ENCODE results near the gene SRXN1. TPM values are rescaled to one million over a fixed set of nuclear protein-coding genes. Genes with fewer than 3 reads are reported as not detected.

Gene SRXN1
- total RNA-seq, 2 donors from 2014 or later = 41.8 to 65.4 TPM

- H3K27me3 ChIP-seq = no peaks in the 10 kb centered on the region
- no peak overlapping the region for H3K27ac ChIP-seq
- peaks cover 0 to 12% of the 10 kb centered on the region in 2 donors for H3K4me1 ChIP-seq
- H3K9me3 ChIP-seq = no peaks in the 10 kb centered on the region
- TF ChIP-seq CTCF (IDR thresholded peaks at IDR 0.05) = no peak
- no peaks in the 10 kb centered on the region for H3K36me3 ChIP-seq
- no peak overlapping the region for H3K4me3 ChIP-seq
- no peak for DNase-seq (ENCODE audit: low spot score)
Observed at GRCh38 chr20:680638-681187, 27.7 kb upstream of the SRXN1 start.

GRCh38 chr20:677957-678356, 25.0 kb upstream of the SRXN1 start:
- no peak for DNase-seq (ENCODE audit: low spot score)
- H3K36me3 ChIP-seq = no peaks in the 10 kb centered on the region
- peaks cover 0 to 21% of the 10 kb centered on the region in 2 donors for H3K4me1 ChIP-seq
- H3K27me3 ChIP-seq = no peaks in the 10 kb centered on the region
- H3K27ac ChIP-seq = no peak overlapping the region
- no peak for TF ChIP-seq CTCF (IDR thresholded peaks at IDR 0.05)
- no peaks in the 10 kb centered on the region for H3K9me3 ChIP-seq
- no peak overlapping the region for H3K4me3 ChIP-seq

- Histone ChIP-seq H3K4me1 (peaks cover 0 to 21% of the 10 kb centered on the region in 2 donors), H3K9me3 (no peaks in the 10 kb centered on the region), H3K36me3 (no peaks in the 10 kb centered on the region), H3K4me3 (no peak overlapping the region), H3K27ac (no peak overlapping the region), H3K27me3 (no peaks in the 10 kb centered on the region)
- no peak for TF ChIP-seq CTCF (IDR thresholded peaks at IDR 0.05)
- DNase-seq (ENCODE audit: low spot score) = no peak
Observed at GRCh38 chr20:676967-677366, 24.0 kb upstream of the SRXN1 start.

GRCh38 chr20:676315-676937, 23.4 kb upstream of the SRXN1 start:
- H3K4me1 ChIP-seq = peaks cover 0 to 21% of the 10 kb centered on the region in 2 donors
- H3K27ac ChIP-seq = no peak overlapping the region
- DNase-seq (ENCODE audit: low spot score) = no peak
- H3K27me3 ChIP-seq = no peaks in the 10 kb centered on the region
- TF ChIP-seq CTCF (IDR thresholded peaks at IDR 0.05) = no peak
- H3K9me3 ChIP-seq = no peaks in the 10 kb centered on the region
- H3K36me3 ChIP-seq = no peaks in the 10 kb centered on the region
- H3K4me3 ChIP-seq = peak overlapping the region in 1 of 2 donors; percentile 31

GRCh38 chr20:675453-676314, 22.7 kb upstream of the SRXN1 start, which contains the start of gene SCRT2:
Gene SCRT2, minus strand, starts transcription at chr20:675802. Its CDS starts 201 bp downstream, at chr20:675601.
- H3K4me3 ChIP-seq = peak within 1 kb of the TSS in 1 of 2 donors; percentile 31
- TF ChIP-seq CTCF (IDR thresholded peaks at IDR 0.05) = no peak
- peak; percentile 66 for DNase-seq (ENCODE audit: low spot score)
- no peaks in the 10 kb centered on the region for H3K36me3 ChIP-seq
- H3K27me3 ChIP-seq = no peaks in the 10 kb centered on the region
- peaks cover 0 to 21% of the 10 kb centered on the region in 2 donors for H3K4me1 ChIP-seq
- H3K9me3 ChIP-seq = no peaks in the 10 kb centered on the region
- no peak within 1 kb of the TSS for H3K27ac ChIP-seq
